GM18517 (cell line): ENCODE measurements around the gene BLOC1S5.
"Not testable (repeated sequence)": the region's sequence is repeated elsewhere in the genome, so short reads cannot be mapped to it uniquely, and the experiment has no call there.

Source experiments
- ATAC-seq: cut with Tn5 transposase; IDR thresholded peaks from one replicate; pipeline ENCODE4 v1.9.1; 2021; ENCODE audit warnings: mild to moderate bottlenecking, moderate library complexity; ENCODE audit not compliant: unreplicated experiment

The BLOC1S5 gene

GRCh38 chr6:8047541-8048292 is 16.5 kb downstream of the BLOC1S5 start:
- no peak for ATAC-seq

DNA sequence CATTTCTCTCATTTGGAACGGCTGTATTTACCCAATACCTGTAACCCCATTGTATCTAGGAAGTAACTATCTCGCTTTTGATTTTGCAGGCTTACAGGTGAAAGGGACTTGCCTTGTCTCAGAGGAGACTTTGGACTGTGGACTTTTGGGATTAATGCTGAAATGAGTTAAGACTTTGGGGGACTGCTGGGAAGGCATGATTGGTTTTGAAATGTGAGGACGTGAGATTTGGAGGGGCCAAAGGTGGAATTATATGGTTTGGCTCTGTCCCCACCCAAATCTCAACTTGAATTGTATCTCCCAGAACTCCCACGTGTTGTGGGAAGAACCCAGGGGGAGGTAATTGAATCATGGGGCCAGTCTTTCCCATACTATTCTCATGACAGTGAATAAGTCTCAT is 18.4 kb downstream of the BLOC1S5 start:
- ATAC-seq = not testable (repeated sequence)

- no peak for ATAC-seq
Observed at GRCh38 chr6:8043221-8043620, 21.0 kb downstream of the BLOC1S5 start.

DNA sequence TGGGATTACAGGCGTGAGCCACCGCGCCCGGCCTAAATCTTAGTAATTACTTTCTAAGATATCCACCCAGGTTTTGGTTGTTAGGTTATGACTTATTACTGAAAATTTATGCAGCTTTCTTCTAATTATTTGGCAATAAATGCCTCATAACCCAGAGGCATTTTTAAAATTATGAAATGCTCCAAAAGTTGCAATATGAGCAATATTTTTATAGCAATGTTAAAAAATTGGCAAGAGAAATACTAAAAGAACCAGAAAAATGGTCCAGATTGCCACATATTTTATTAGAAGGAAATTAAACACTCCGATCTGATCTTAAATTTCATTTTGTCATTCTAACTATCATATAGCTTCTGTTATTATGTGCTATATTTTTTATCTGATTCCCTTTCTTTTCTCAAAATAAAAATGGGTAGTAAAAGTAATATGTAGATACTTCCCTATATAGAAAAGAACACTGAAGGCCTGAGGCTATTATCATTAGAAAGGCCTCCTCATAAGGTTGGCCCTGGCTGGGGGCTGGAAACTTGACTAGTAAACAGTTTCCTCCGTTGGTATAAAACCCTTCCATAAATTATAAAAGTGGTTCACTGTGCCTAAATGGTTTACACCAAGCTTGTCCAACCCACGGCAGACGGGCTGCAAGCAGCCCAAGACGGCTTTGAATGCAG is 22.1 kb downstream of the BLOC1S5 start:
- no peak for ATAC-seq

DNA sequence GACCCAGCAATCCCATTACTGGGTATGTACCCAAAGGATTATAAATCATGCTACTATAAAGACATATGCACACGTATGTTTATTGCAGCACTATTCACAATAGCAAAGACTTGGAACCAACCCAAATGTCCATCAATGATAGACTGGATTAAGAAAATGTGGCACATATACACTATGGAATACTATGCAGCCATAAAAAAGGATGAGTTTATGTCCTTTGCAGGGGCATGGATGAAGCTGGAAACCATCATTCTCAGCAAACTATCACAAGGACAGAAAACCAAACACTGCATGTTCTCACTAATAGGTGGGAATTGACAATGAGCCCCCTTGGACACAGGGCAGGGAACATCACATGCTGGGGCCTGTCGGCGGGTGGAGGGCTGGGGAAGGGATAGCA is 30.1 kb downstream of the BLOC1S5 start:
- ATAC-seq = not testable (repeated sequence)

- ATAC-seq = no peak
Observed at GRCh38 chr6:8030920-8031319, 33.3 kb downstream of the BLOC1S5 start.

DNA sequence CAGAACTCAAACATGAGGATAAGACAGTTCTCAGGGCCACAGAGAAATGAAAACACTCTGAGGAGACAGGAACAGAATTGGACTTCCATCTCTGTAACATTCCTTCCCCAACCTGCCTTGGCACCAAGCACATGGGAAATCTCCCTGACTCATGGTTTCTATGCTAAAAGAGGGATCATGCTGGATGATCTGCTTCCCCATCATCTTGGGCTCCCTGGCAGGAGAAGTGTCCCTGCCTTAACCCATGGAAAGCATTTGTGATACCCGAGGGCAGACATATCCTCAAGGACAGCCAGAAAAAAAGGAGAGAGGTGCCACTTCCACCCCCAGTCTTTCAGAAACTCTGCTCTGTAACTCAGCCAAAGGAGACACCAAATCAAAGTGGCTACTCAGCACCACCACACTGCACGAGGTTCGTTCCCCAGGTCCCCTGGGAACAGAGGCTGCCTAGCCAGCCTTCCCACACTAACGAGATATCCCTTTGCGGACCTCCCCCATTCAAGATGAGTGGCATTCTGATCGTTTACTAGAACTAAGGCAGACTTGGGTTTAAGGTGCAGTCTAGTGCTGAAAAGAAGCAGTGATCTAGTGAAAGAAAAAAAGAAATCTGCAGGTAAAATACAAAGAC is 34.8 kb downstream of the BLOC1S5 start:
- no peak for ATAC-seq

DNA sequence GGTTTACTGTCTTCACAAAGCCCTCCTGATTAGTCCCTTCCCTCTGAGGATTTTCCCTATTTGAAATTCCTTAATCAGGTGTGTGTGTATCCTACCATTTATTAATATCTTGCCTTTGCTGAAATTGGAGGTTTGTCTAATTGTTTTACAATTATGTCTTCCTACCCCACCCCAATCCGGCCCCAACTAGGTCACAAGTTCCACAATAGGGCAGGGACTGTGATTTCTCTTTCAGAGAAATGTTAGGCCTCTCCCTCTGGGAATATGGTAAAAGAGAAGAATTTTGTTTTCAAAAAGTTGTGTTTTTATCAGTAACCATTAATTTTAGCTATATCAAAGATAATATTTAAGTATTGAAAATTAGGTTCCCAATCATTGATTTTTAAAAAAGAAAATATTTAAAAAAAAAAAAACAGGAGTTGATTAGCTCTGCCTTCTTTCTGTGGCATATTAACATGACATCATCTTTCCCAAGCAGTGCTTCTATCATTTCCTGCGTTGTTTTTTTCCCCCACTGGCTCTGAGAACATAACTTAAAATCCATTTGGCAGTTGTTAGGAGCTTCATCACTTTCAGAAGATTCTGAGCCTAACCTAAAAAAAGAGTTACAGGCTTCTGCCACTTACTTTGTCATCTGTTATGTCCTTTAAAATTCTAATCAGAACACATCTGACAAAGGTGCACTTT is 36.1 kb downstream of the BLOC1S5 start:
- ATAC-seq = no peak

DNA sequence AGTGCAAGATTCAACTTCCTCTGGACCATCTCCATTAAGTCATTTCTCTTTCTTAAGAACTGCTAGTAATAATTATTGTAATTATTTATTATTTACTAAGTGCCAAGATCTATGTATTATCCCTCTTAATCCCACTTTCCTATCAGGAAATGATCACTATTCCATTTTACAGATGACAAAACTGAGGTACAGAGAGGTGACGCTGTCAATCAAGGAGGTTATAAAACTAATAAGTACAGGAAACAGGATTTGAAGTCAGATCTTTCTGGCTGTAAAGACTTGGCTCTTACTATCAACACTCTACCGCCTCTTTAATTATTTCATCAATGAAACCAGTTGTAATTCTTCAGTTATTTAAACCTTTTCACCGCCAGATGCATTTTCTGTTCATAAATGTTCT is 37.4 kb downstream of the BLOC1S5 start:
- ATAC-seq = no peak

- no peak for ATAC-seq
Observed at GRCh38 chr6:8025191-8025590, 39.0 kb downstream of the BLOC1S5 start.

DNA sequence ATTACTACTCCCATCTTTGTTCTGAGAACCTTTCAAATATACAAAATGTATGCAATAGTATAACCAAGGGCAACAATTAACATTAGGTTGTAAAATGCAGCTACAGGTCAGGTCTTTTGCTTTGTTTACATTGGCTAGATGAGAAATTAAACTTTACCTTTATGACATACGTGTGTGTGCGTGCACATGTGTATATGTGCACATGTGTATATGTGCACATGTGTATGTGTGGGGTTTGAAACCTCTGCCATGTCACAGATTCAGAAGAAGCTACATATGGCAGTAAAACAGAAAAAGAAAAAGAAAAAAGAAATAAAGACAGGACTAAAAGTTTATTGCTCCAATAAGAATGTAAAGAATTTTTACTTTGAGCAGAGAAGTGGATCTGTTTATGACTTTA is 40.6 kb downstream of the BLOC1S5 start:
- ATAC-seq = no peak

DNA sequence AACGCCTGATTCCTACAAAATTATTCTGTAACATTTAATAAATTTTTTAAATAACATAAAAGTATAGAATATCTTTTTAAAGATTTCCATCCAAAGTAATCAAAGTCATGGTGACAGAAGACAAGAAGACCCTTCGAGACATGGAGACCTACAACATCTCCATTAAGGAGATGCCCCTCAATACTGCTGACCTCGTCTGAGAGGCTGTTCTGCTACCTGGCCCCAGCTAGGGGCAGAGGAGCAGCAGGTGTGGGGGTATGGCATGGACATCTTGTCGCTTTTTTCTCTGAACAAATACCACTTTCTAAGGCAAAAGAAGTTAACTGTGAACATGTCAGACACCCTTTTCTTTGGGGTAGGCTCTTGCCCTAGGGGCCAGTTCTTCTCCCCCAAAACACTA is 44.1 kb downstream of the BLOC1S5 start:
- no peak for ATAC-seq

- no peak for ATAC-seq
Observed at GRCh38 chr6:8017705-8018104, 46.5 kb downstream of the BLOC1S5 start.

GRCh38 chr6:8017276-8017701 is 46.9 kb downstream of the BLOC1S5 start:
- ATAC-seq = peak; percentile 80

GRCh38 chr6:8014947-8015346 is 49.2 kb downstream of the BLOC1S5 start:
- ATAC-seq = no peak

GRCh38 chr6:8013763-8014162 is 50.4 kb downstream of the BLOC1S5 start:
- no peak for ATAC-seq

GRCh38 chr6:8006208-8006607 is 58.0 kb downstream of the BLOC1S5 start:
- ATAC-seq = no peak

DNA sequence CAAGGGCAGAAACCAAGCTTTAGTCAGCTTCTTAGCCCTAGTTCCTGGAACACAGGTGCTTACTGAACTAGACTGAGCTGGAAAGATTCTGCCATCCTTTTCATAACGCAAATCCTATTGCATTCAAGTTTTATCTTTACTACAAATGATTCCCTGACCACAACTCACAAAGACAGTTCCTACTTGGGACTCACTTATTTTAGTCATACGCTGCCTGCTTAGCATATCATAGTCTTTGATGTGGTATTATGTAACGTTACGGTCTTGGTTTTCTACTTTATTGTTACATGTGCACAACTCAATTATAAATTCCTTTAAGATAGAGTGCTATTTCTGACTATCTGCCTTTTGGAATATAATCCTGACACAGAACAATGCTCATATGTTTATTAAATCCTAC is 59.1 kb downstream of the BLOC1S5 start:
- no peak for ATAC-seq

DNA sequence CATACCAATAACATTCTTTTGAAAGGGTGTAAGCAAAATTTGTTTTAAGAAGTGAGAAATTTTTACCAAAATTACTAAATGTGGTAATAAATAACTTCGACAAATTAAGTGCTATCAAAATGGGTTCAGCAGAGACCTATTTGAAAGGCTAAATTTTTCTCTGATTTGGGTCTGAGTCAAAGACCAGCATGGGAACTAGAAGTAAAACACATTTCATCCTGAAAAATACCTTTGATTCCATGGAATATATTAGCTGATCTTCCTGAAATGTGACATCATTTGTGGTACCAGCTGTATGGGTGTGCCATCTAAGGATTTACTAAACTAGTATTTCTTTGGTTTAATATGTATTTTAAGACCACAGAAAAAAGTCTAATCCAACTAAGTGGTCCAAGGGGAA is 63.6 kb downstream of the BLOC1S5 start:
- no peak for ATAC-seq

DNA sequence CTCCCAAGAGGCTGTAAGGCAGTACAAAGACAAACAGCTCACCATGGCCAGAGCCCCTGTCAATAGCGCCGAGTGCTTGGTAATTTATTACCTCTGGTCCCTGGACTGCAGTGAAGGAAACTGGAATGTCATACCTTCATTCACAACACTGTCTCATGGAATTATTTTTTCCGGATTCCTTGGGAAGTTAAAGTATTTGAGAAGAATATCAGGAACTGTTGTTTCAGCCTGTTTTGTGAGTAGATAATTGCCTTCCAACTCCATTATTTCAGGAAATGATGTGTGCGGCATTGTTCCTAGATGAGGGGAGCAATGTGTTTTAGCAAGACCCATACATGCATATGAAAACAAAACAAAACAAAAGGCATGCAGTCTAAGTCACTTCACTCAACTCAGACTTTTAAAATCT is 64.0 kb downstream of the BLOC1S5 start:
- no peak for ATAC-seq

DNA sequence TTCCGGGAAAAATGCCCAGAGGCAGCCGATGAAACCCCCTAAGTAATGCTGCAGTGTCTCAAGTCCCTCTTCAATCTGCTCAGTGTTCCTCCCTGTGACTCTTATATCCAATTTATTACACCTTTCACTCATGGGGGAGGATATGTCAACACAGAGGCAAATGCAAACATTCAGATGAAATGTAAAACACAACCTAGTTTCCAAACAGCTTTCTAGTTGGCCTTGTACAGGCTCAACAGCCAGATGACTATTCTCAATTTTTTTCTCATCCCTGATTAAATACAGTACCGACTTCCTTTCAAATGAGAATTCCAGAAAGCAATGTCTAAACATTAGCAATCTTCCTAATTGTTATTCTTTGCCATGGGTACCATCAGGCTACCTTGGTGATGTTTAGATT is 65.0 kb downstream of the BLOC1S5 start:
- ATAC-seq = no peak
